ENCODE data around the gene MTA2. TPM values are rescaled to one million over a fixed set of nuclear protein-coding genes. Genes with fewer than 3 reads are reported as not detected.
"Not testable (repeated sequence)": the region's sequence is repeated elsewhere in the genome, so short reads cannot be mapped to it uniquely, and the experiment has no call there.

Gene MTA2
- total RNA-seq, 1 donor from 2014 or later: 109 TPM

- peak within 1 kb of the TSS; percentile 97 for H3K4me3 ChIP-seq (ENCODE audit: low read depth, low read length)
- TF ChIP-seq CTCF (conservative IDR thresholded peaks at IDR 0.05; ENCODE audit: low read depth, low read length): no peak
Observed at GRCh38 chr11:62573592-62574362, 27.9 kb downstream of the MTA2 start, which contains the start of gene EEF1G. Gene EEF1G, minus strand, starts transcription at chr11:62573891. Its CDS starts 49 bp downstream, at chr11:62573842.

GRCh38 chr11:62573006-62573591 lies 28.6 kb downstream of the MTA2 start:
- TF ChIP-seq CTCF (conservative IDR thresholded peaks at IDR 0.05; ENCODE audit: low read depth, low read length): no peak
- no peak for DNase-seq (ENCODE audit: low read depth)
- H3K4me3 ChIP-seq (ENCODE audit: low read depth, low read length): peak overlapping the region; percentile 97

More at GRCh38 chr11:62573592-62574362, 27.9 kb downstream of the MTA2 start, which contains the start of gene EEF1G:
- DNase-seq (ENCODE audit: low read depth): peak; percentile 98

GRCh38 chr11:62572431-62572830 lies 29.2 kb downstream of the MTA2 start:
- peak overlapping the region; percentile 97 for H3K4me3 ChIP-seq (ENCODE audit: low read depth, low read length)
- no peak for TF ChIP-seq CTCF (conservative IDR thresholded peaks at IDR 0.05; ENCODE audit: low read depth, low read length)
- DNase-seq (ENCODE audit: low read depth): no peak

- H3K4me3 ChIP-seq (ENCODE audit: low read depth, low read length); DNase-seq (ENCODE audit: low read depth): not testable (repeated sequence)
Observed at GRCh38 chr11:62571493-62571892, 30.2 kb downstream of the MTA2 start.

- DNase-seq (ENCODE audit: low read depth); H3K4me3 ChIP-seq (ENCODE audit: low read depth, low read length): not testable (repeated sequence)
Observed at GRCh38 chr11:62570903-62571302, 30.8 kb downstream of the MTA2 start.

GRCh38 chr11:62569611-62570010 lies 32.1 kb downstream of the MTA2 start:
- DNase-seq (ENCODE audit: low read depth): no peak
- no peak for TF ChIP-seq CTCF (conservative IDR thresholded peaks at IDR 0.05; ENCODE audit: low read depth, low read length)
- H3K4me3 ChIP-seq (ENCODE audit: low read depth, low read length): no peak overlapping the region

- TF ChIP-seq CTCF (conservative IDR thresholded peaks at IDR 0.05; ENCODE audit: low read depth, low read length): no peak
- no peak overlapping the region for H3K4me3 ChIP-seq (ENCODE audit: low read depth, low read length)
- DNase-seq (ENCODE audit: low read depth): no peak
Observed at GRCh38 chr11:62567018-62567633, 34.5 kb downstream of the MTA2 start.

Data from epithelial cell of proximal tubule (primary cell).